GM19240 (cell line): ENCODE measurements around the gene TOP2A.
A peak's percentile ranks its signal among the peaks of the same experiment; 100 is the strongest.

Experiments
- DNase-seq: peaks from one replicate; pipeline ENCODE4 v3.0.0; 2011; ENCODE audit warnings: low spot score; ENCODE audit not compliant: insufficient read length

Gene TOP2A

DNA sequence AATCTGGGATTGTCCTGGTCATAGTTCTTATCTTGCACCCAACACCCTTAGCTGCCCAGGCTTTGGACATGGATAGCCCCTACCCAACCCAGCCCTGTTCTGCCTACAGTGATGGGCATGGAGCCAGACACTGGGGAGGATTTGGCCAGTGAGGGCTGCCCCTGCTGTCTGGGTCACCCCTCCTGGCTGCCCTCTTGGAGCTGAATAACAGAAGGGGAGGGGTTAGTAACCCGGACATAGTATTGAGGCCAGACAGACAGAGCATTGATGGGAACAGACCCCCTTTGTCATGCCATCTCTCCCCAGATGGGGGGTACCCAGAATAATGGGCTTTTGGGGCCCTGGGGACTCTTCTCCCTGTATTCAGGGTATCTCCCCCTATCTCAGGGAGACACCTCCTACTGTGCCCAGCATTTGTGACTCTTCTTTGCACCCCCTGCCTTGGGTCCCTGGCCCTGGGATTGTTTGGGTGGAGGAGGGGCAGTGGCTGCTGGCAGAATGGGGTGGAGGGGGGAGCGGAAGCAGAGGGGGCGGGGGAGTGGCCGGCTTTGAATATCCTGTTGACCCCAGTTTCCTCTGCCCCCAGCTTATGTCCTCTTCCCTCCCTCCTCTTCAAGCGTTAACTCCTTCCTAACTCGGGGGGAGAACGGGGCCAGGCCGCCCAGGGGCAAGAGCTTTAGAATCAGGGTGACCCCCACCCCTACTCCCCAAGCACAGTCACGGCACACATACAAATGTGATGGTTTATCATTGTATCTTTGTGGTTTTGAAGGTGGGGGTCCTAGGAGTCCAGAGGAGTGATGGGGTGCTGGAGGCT is 70.2 kb downstream of the TOP2A start:
- DNase-seq, result no peak

DNA sequence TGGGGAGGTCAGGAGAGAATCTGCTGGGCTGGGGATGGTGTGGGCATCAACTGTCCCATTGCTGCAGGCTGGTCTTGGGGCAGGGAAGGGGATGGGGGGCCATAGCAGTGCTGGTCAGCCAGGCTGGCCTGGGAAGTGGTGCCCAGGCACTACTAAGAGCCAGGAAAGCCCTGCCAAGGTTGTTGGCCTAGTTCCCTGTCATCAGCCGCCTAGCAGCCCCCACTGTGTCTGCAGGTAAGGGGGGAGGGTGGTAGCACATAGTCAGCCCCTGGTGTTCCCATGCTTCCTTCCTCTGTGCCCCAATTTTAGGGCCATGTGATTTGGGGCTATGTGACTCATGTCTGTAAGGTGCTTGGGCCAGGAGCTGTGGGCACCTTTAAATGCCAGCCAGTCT is 70.9 kb downstream of the TOP2A start:
- no peak for DNase-seq

DNA sequence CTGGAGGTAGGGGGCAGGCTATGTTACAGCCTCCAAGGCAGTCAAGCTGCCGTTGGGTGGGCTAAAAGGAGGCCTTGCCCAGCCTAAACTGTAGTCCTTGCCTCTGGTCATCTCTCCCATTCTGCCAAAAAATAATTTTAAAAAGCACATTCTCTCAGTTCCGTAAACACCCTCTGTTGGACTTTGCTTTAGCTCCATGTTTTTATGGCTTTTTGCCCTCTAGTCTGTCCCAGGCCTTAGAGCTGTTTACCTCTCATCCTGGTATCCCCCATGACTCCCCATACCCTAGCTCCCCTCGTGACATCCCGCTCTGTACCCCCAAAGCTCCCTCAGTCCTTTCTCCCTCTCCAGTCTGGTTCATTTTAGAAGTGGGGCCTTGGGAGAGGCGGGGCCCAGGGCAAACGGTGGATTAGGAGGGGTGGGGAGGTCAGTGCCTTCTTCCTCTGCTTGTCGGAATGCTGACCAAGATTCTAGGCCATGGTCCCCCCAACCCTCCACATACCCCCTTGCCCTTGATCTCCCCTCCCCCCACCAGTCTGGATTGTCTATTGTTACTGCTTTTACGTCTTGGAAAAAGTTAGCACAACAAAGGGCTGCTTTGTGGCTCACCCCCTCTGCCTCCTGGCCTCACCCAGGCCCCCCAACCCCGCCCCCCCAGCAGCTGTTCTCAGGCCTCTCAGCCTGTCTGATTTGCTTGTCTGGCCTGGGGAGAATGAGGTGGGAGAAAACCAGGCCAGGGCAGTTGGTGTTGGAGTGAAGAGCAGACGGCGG is 71.5 kb downstream of the TOP2A start:
- no peak for DNase-seq

DNA sequence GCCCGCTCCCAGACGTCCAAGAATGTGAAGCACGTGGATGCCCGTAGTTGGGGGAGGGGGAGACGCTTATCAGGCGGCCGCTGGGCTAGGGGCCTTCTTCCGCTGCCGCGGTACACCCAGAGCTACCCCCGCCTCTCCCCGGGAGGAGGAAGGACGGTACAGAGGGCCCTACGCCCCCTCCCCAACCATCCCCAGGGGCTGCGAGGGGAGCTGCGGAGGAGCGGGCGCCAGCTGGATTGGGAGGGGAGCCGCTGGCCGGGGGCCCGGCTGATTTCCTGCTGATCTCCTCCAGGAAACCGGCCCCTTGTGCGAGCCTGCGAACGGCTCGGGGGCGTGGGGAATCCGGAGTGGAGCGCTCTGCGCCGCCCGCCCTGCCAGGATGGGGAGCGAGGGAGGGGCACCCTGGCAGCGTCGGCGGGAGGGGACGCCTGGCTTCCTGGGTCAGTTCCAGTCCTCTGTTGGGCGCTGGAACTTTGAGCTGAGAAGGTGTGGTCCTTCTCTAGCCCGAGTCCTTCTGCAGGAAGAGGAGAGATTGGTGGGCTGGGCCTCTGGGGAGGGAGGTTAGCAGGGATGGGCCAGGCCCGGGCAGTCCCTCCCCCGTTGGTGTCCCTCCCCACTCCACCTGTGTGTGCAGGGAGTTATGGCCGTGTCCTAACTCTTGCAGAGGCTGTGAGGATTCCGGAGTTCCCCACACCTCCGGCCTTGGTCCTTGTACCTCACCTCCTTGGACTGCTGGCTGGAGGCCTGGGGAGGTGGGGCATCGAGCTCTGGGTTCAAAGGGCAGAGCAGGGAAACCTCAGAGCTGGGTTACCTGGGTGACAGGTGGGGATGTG is 72.3 kb downstream of the TOP2A start:
- no peak for DNase-seq

DNA sequence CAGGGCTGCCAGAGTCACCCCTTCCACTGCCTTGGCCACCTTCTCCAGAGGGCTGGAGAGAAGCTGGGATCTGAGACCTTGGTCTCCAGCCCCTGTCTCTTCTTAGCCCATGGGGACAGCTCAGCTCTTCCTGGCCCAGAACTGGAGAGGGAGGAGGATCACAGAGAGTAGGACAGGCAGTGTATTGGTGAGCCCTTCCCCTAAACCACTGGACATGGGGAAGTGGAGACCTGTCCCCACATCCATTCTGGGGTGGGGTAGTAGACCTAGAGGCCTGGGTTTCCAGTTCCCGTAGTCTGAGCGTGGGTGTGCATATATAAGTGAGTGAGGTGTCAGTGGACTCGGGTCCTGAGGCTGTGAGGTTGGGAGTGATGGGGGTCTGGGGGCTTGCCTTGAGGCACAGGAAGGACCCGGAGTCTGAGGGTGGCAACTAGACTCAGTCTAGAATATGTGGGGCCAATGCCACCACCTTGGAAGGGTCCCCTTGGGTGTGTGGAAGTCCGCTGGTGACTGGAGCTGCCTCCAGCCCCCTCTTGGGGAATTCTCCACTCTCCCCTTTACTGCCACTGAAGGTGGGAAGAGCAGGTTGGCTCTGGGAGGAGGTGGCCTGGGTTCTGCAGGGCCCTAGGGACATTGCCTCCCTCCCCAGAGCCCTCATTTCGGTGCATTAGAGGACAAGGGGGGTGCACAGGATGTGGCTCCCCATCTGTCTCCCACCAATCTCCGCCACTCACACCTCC is 73.1 kb downstream of the TOP2A start:
- no peak for DNase-seq

DNA sequence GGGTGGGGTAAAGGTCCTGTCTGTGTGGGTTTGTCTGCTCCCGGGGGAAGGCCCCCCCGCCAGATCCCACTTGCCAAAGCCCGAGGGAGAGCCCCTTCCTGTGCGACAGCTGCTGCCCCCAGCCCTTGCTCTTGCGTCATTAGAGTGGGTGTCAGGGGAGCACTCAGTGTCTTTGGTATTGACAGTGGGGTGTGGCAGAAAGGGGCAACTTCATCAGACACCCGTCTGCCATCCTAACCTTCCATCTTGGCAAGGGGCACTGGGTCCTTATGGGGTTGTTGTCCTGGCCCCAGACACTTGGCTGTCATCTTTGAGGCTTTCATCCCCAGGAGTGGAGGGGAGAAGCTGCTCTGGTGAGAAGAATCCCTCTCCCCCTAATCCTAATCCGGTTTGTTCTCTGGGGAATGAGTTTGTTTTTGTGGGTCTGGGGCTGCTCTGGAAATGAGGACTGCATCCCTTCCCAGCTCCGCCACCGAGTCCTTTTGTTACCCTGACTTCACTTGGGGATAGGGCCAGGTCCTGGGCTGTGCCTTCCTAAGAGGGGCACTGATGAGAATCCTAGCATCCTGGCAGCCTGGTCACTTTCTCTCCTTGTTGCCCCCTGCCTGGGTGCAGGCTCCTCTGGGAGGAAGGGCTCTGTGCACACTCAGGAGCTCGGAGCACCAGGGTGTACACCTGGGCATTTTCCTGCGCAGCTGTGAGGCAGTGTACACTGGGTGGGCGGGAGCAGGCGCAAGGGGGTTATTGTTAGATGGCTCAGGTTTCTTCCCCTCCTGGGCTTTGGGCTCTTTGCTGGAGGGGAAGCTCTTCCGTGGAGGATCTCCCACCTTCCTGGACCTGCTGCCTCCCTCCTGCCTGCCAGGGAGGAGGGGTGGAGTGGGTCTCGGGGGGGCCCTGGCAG is 74.2 kb downstream of the TOP2A start:
- no peak for DNase-seq

DNA sequence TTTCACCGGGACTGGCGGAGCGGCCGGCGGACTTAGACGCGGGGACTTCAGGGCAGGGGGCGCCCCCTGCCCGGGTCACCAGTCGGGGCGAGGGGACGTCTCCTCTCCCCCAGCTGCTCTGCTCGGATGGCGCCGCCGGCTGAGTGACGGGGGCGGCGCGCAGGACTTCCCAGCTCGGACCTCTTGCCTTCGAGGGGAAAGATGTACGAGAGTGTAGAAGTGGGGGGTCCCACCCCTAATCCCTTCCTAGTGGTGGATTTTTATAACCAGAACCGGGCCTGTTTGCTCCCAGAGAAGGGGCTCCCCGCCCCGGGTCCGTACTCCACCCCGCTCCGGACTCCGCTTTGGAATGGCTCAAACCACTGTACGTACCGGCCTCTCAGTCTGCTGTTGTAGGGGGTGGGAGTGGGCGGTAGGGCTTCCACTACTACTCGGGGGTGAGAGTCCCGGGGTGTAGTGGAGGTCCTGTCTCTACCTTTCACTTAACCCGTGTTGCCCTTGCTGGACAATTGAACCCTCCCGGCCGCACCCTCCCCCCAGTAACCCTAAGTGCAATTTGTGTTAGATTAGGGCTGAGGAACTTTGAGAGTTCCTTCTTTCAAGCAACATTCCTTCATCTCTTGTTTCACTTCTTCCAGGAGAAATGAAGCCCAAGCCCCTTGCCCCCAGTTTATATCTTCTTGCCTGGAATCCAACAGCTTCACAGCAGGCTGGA is 75.0 kb downstream of the TOP2A start:
- no peak for DNase-seq

DNA sequence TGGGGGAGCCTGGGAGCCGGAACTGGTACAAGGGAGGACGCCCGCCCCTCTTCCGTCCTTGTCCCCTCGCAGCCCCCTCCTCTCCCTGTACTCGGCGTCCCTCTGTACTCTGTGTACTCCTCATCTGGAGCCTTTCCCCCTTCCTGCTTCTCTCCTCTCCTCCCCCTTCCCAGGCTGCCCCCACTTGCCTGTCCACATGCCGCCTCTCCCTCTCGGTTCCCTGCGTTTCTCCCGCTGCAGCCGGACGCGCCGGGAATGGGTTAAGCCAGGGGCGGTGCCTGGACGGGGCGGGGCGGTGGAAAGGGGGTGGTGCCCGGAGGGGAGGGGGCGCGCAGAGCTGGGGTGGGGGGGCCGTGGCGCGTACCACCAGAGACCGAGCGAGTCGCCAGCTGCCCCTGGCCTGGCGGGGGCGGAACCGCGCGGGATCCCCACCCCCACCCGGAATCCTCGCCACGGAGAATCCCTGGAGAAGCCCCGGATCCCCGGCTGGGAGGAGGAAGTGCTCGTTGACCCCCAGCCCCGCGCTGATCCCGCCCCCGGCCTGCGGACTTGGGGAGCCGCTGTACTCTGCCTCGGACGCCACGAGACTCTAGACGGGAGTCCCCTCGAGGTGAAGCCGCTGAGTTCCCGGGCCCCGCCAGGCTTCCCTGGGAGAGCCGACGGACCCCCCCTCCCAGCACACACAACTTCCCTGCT is 75.7 kb downstream of the TOP2A start:
- DNase-seq, result no peak

DNA sequence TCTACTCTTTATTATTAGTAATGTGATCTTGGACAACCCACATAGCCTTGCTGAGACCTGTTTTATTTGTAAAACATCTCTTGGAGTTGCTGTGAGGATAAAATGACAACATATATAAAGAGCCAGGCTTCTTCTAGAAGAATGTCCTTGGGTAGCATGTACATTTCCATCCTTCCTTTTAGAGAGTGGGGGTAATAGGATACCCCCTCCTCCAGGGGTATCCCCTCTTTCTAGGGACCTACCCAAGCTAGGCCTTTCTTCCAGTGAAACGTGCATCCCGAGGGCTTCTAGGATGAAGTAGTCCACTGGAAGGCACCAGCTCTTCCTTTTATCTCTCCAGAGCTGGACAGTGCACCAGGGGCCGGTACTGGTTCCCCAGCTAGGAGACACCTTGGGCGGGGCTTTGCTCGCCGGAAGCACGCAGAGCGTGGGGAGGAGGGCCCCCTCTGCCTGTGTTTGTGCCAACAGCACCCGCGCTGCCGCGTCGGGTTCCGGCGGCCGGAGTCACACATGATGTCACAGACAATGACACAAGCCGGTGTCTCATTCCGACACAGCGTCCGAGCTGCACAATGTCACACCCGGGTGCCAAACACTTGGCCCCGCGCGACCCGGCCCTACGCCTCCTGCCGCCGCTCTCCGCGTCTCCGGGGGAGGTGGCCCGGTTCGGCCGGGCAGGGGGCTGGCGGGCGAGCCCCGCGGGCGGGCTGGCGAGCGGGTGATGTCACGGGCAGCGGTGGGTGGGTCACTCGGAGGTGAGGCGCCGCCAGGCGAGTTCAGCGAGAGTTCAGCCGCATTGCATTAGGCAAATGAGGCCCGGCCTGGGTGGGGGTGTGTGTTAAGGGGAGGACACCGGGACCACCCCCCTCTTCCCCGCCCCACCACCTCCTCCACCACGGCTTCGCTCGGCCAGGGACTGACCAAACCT is 76.6 kb downstream of the TOP2A start:
- peak; percentile 78 for DNase-seq

DNA sequence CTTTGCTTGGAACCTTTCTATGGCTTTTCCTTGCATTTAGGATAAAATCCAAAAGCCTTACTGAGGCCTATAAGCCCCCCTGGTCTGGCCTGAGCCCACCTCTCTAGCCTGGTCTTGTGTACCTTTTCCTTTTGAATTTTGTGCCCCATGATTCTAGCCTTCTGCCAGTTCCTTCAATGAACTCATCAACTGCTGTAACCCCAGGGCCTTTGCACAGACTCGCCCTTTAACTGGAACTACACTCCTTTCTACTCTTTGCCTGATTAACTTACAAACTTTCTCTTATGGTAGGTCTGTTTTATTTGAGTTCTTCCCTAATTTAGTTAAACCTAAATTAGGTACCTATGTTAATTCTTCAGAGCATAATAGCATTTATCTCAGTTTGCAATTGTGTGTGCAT is 77.4 kb downstream of the TOP2A start:
- DNase-seq, result no peak

DNA sequence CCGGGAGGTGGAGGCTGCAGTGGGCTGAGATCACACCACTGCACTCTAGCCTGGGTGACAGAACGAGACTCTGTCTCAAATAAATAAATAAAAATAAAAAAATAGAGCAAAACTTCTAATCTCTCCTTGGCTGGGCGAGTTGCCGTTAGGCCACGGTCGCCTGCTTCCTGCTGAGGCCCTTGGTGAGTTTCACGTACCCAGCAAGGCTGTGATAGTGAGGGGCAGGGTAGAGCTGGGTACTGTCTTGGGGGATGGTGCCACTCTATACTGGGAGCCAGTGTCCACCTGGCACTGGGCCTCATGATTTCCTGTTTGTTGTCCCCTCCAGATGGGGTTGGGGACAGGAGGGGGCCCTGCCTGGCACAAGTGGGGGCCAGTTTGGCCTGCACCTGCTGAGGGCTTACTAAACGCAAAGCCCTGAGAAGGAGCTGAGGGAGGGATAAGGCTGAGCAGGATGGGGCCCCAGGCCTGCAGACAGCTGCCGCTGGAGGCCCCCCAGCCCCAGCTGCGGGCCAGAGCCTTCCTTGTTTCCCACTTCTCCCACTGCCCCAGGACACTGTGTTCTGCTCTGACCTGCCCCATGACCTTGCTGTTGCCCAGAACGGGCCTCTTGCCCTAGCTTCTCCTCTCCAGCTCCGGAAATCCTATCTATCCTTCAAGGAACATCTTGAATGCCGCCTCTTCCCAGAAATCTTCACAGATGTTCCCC is 78.6 kb downstream of the TOP2A start:
- no peak for DNase-seq
